Gastrocnemius medialis (tissue), 4 donors: ENCODE results near the gene PHLDB2. TPM values are rescaled to one million over a fixed set of nuclear protein-coding genes. Genes with fewer than 3 reads are reported as not detected.

Experiments
- ATAC-seq, 2 donors: fragments of 150-250 bp; one replicate each; pipeline ENCODE4 v1.9.1; 2016
- DNase-seq, 2 donors: peaks; one replicate each; pipeline ENCODE4 v3.0.0-alpha.2; 2019
- H3K27ac ChIP-seq, 4 donors: fragments of 200-600 bp; sonication (generic); 1 replicate in 1 of 4; 2 replicates in 3 of 4; pipeline ENCODE4 v1.5.1; 2016 to 2018; ENCODE audit warnings: mild to moderate bottlenecking in 2 of 4, moderate library complexity in 1 of 4
- H3K27me3 ChIP-seq, 3 donors: fragments of 200-600 bp; sonication (generic) in 2 of 3; 1 replicate in 1 of 3; 2 replicates in 2 of 3; pipeline versions ENCODE4 v1.5.1 to v1.6.0; 2016 to 2019; ENCODE audit warnings: mild to moderate bottlenecking in 1 of 3, moderate library complexity in 1 of 3
- H3K36me3 ChIP-seq, 2 donors: fragments of 200-600 bp; sonication (generic) in 1 of 2; one replicate each; pipeline ENCODE4 v1.5.1; 2017 to 2018
- H3K4me1 ChIP-seq, 2 donors: fragments of 200-600 bp; sonication (generic) in 1 of 2; one replicate each; pipeline ENCODE4 v1.5.1; 2016 to 2017; ENCODE audit warnings: mild to moderate bottlenecking in 2 of 2
- H3K4me3 ChIP-seq, 4 donors: fragments of 200-600 bp; sonication (generic) in 3 of 4; 1 replicate in 1 of 4; 2 replicates in 3 of 4; pipeline ENCODE4 v1.5.1; 2016 to 2019; ENCODE audit warnings: mild to moderate bottlenecking in 2 of 4
- H3K9me3 ChIP-seq, 3 donors: fragments of 200-600 bp; sonication (generic) in 2 of 3; 1 replicate in 1 of 3; 2 replicates in 2 of 3; pipeline ENCODE4 v1.5.1; 2016 to 2019
- POLR2A ChIP-seq, 2 donors: fragments of 450-650 bp; IDR thresholded peaks; one replicate each; pipeline ENCODE4 v1.6.1; 2017; ENCODE audit warnings: antibody characterized with exemption in 2 of 2, mild to moderate bottlenecking in 2 of 2, moderate library complexity in 2 of 2
- in situ Hi-C, 4 donors: fragments of 200-750 bp; cut with MboI; loops; one replicate each; pipeline versions ENCODE4 v1.15.0 to v1.8.0; 2017; ENCODE audit warnings: low sequenced_read_pairs in 4 of 4
- intact Hi-C: fragments of 100-400 bp; cut with DNase I; formaldehyde crosslinking; loops from one replicate; pipeline ENCODE4 v1.15.1; 2023; ENCODE audit warnings: low total_unique reads
- total RNA-seq, 4 donors: library from RNA; depleted of rRNA; stranded (reverse); fragments of >200 nt; gene quantifications; one replicate each; pipeline versions ENCODE4 v1.1.0 to v1.2.3, GENCODE V29; 2016
- TF ChIP-seq, protein P1 (sequence below), 5 experiments: fragments of 450-650 bp in 3 of 5; fragments of 200-600 bp in 2 of 5; sonication (generic) in 2 of 5; IDR thresholded peaks in 4 of 5; conservative IDR thresholded peaks in 1 of 5; 1 replicate in 4 of 5; 2 replicates in 1 of 5; pipeline ENCODE4 v1.5.1; 2016 to 2019; ENCODE audit warnings: antibody characterized with exemption in 5 of 5, mild to moderate bottlenecking in 3 of 5, moderate library complexity in 3 of 5

PHLDB2 gene
- total RNA-seq, 4 donors from 2014 or later = 3.0 to 7.2 (median 4.0) TPM

DNA sequence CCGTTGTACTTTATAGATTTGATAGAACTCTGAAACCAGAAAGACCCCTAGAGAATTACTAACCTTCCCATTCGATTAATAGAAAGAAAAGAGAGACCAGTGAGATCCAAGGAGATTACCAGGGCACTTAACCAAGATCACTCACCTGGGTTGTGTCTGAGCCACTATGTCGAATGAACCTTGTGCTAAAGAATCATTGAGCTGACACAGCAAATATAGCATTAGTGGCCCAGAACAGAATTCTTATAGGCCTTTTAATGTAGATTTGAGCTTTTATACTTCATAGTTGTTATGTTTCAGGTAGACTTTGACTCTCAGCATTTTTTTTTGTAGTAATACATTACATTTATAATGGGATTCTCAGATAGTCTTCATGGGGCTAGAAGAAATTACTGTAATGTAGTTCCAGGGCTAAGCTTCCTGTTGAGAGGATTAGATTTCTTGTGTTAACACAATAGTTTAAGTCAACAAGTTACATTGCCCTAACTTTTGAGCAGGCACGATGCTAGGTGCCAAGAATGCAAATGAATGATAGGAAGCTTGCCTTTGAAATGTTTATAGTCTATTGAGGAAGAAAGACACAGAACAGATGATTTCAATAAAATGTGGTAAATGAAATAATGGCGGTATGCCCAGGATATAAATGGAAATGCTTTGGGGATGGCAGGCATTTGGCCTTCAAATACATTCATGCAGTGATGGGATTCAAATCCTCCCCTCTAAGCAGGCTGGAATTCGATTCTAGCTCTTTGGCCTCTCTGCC, 95.3 kb downstream of the PHLDB2 start:
- H3K36me3 ChIP-seq = no peaks in the 10 kb centered on the region
- H3K27me3 ChIP-seq = no peaks in the 10 kb centered on the region
- no peak for ATAC-seq
- H3K9me3 ChIP-seq = no peaks in the 10 kb centered on the region
- in situ Hi-C loops (no loop called here), intact Hi-C loops (no loop called here)
- TF ChIP-seq POLR2A (IDR thresholded peaks at IDR 0.05) = no peak
- TF ChIP-seq, protein P1, sequence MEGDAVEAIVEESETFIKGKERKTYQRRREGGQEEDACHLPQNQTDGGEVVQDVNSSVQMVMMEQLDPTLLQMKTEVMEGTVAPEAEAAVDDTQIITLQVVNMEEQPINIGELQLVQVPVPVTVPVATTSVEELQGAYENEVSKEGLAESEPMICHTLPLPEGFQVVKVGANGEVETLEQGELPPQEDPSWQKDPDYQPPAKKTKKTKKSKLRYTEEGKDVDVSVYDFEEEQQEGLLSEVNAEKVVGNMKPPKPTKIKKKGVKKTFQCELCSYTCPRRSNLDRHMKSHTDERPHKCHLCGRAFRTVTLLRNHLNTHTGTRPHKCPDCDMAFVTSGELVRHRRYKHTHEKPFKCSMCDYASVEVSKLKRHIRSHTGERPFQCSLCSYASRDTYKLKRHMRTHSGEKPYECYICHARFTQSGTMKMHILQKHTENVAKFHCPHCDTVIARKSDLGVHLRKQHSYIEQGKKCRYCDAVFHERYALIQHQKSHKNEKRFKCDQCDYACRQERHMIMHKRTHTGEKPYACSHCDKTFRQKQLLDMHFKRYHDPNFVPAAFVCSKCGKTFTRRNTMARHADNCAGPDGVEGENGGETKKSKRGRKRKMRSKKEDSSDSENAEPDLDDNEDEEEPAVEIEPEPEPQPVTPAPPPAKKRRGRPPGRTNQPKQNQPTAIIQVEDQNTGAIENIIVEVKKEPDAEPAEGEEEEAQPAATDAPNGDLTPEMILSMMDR (IDR thresholded peaks at IDR 0.05 in 4 of 5, conservative IDR thresholded peaks at IDR 0.05 in 1 of 5) = no peak
- DNase-seq = no peak
- no peak overlapping the region for H3K27ac ChIP-seq
- H3K4me1 ChIP-seq = no peaks in the 10 kb centered on the region
- no peak overlapping the region for H3K4me3 ChIP-seq

DNA sequence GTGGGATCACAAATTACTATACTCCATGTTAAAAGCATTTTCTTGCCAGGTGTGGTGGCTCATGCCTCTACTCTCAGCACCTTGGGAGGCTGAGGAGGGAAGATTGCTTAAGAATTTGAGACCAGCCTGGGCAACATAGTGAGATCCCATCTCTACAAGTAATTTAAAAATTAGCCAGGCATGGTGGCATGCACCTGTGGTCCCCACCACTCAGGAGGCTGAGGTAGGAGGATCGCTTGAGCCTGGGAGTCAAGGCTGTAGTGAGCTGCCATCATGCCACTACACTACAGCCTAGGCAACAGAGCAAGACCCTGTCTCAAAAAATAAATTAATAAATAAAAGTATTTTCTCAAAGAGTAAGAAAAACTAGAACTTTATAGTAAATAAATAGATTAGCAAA, 96.8 kb downstream of the PHLDB2 start:
- intact Hi-C loops (no loop called here), in situ Hi-C loops (no loop called here)
- H3K9me3 ChIP-seq = no peaks in the 10 kb centered on the region
- H3K4me1 ChIP-seq = no peaks in the 10 kb centered on the region
- TF ChIP-seq, protein P1 (IDR thresholded peaks at IDR 0.05 in 4 of 5, conservative IDR thresholded peaks at IDR 0.05 in 1 of 5) = no peak
- no peak for TF ChIP-seq POLR2A (IDR thresholded peaks at IDR 0.05)
- H3K4me3 ChIP-seq = no peak overlapping the region
- H3K27me3 ChIP-seq = no peaks in the 10 kb centered on the region
- ATAC-seq (no peak), DNase-seq (no peak)
- H3K36me3 ChIP-seq = no peaks in the 10 kb centered on the region
- H3K27ac ChIP-seq = no peak overlapping the region

DNA sequence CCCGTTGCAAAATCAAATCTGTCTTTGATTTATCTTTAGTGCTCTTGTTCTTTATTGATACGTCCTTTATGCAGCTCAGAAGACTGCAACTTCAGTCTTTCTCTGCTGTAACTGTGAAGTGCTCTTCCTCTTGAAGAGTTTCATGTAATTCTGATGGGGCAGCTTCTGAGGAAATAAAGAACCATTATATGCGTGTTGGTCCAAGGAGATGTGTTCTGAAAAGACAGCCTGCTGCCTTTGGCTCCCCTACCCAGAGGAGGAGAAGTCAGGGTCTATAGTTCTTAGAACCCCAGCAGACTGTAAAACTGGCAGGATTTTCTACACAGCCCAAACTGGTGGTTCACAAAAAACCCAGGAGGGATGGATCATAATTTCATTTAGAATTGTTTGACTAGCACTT, 97.4 kb downstream of the PHLDB2 start:
- in situ Hi-C loops = no loop called here

DNA sequence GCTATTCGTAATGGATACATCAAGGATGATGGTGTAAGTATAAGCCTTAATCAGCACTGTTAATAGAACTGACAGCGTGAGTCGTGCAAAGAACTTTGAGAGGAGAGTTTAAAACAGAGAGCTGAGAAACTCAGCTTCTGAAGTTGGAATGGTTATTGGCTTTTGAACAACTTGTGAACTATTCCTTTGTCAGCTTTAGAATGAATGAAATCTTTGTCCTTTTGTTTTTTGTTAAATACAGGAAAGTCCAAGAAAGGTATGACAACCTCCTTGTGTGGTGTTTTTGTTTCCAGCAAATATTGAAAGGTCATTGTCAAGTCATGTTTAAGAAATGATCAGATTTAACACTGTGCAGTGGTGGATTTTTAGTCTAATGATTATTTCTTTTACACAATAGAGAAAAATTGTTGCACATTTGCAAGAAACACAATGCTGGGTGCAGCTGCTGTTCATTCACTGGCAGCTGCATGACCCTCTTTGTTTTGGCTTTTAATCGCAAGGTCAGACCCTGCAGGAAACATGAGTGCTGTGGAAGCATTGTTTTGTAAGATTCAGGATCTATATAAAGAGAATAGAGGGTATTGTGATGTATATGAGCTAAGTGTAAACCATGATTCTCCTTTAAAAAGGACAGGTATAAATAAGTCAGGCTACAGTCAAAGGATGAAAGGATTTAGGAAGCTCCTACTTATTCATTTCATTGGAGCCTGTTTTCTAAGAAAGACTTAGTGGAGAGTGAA, 98.1 kb downstream of the PHLDB2 start:
- H3K4me1 ChIP-seq = no peaks in the 10 kb centered on the region
- H3K27ac ChIP-seq = no peak overlapping the region
- in situ Hi-C loops (no loop called here), intact Hi-C loops (no loop called here)
- H3K4me3 ChIP-seq = no peak overlapping the region
- ATAC-seq = no peak
- no peaks in the 10 kb centered on the region for H3K36me3 ChIP-seq
- no peaks in the 10 kb centered on the region for H3K27me3 ChIP-seq
- no peak for TF ChIP-seq POLR2A (IDR thresholded peaks at IDR 0.05)
- TF ChIP-seq, protein P1 (IDR thresholded peaks at IDR 0.05 in 4 of 5, conservative IDR thresholded peaks at IDR 0.05 in 1 of 5) = no peak
- no peak for DNase-seq
- no peaks in the 10 kb centered on the region for H3K9me3 ChIP-seq

More for the DNA sequence above, 97.4 kb downstream of the PHLDB2 start:
- Histone ChIP-seq H3K27me3 (no peaks in the 10 kb centered on the region), H3K9me3 (no peaks in the 10 kb centered on the region), H3K4me1 (no peaks in the 10 kb centered on the region), H3K36me3 (no peaks in the 10 kb centered on the region), H3K4me3 (no peak overlapping the region), H3K27ac (no peak overlapping the region)
- ATAC-seq (no peak), DNase-seq (no peak)
- intact Hi-C loops = no loop called here
- TF ChIP-seq, protein P1 (IDR thresholded peaks at IDR 0.05 in 4 of 5, conservative IDR thresholded peaks at IDR 0.05 in 1 of 5) = no peak
- TF ChIP-seq POLR2A (IDR thresholded peaks at IDR 0.05) = no peak
